Stimulated activated CD8-positive, alpha-beta memory T cell treated with anti-CD3 and anti-CD28 coated beads, Interleukin-7, amount 100 ng/mL, for 1 hour (primary cell): ENCODE measurements around the gene JARID2.

Experiments used
- DNase-seq, 2 donors: peaks; one replicate each; pipeline ENCODE4 v3.0.0-alpha.2; 2020; ENCODE audit warnings: low read depth in 2 of 2

JARID2 gene

GRCh38 chr6:15506066-15506465 is 260.2 kb downstream of the JARID2 start:
- no peak for DNase-seq

DNA sequence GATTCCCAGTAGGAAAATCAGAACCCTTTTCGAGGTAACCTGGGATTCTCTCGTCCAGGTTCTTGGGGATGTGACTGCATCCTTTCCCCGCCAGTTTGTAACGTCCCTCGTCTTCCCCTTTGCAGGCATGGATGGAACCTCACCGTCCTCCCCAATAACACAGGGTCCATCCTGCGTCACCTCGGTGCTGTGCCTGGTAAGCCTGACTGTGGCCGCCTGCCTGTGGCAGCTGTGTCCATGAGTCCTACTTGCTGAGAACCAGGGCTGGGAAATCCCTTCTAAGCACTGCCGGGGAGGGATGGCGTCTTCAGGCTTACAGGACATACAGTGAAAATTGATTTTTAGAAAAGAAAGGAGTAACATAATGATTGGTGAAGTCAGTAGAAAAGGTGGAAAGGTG is 261.4 kb downstream of the JARID2 start:
- no peak for DNase-seq

DNA sequence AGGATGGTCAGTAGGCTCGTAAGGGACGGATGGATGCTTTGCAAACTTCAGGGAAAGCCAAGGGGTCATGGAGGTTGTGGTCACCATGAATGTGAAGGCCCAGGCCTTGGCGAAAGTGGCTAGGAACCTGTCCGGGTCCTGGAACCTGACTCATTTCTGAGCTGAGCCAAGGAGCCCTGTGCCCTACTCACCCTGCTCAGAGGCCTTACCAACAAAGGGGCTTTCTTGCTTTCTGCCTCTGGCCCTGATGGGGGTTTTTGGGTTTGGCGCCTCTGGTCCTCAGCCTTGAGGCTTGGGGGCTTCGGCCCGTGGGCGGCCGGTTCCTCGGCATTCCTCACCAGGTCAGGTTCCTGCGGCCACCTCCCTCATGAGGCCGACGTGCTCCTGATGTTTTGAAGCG is 261.9 kb downstream of the JARID2 start:
- no peak for DNase-seq

- no peak for DNase-seq
Measured at GRCh38 chr6:15508441-15508871, 262.6 kb downstream of the JARID2 start.

GRCh38 chr6:15508931-15509330 is 263.1 kb downstream of the JARID2 start:
- DNase-seq = no peak

DNA sequence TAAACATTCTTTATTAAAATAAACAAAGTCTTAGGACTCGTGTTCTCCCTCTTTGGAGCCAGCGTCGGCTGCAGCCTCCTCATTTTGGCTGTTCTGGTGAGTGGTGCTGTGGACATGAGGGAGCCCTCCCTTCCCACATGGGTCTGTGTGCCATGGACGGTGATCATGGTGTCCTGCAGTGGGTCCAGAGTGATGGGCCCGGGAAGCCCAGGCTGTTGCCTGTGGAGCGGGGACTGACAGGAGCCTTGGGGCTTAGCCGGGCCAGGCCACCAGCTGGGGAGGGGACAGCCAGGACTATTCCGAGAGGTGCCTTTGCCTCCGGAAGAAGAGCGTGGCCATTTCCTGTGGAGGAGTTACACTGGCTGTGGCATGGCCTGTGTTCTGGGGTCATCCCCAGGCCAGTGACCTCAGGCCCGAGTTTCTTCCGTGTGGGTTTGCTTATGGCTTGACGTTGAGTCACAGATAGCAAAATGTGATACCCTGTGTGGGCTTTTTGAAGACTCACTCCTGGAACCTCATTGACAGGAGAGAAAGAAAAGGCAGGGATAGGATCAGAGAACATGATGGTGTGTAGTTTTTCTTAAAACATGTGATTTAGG is 263.6 kb downstream of the JARID2 start:
- no peak for DNase-seq

DNA sequence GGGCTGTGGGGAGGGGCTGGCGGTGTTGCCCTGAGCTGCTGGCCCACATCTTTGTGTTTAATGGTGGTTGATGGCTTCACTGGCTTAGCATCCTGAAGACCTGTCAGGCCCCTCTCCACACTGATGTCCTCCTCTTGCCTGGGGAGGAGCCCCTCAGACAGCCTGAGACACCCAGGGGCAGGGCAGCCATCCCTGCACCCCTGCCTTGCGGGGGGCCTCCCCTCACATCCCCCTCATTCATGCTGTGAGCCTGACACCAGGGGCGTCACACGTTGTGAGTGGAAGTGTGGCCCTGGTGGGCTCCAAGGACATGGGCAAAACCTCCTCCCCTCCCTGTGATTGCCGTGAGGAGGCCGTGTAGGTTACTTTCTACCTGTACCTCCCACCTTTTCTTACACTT is 264.3 kb downstream of the JARID2 start:
- no peak for DNase-seq

DNA sequence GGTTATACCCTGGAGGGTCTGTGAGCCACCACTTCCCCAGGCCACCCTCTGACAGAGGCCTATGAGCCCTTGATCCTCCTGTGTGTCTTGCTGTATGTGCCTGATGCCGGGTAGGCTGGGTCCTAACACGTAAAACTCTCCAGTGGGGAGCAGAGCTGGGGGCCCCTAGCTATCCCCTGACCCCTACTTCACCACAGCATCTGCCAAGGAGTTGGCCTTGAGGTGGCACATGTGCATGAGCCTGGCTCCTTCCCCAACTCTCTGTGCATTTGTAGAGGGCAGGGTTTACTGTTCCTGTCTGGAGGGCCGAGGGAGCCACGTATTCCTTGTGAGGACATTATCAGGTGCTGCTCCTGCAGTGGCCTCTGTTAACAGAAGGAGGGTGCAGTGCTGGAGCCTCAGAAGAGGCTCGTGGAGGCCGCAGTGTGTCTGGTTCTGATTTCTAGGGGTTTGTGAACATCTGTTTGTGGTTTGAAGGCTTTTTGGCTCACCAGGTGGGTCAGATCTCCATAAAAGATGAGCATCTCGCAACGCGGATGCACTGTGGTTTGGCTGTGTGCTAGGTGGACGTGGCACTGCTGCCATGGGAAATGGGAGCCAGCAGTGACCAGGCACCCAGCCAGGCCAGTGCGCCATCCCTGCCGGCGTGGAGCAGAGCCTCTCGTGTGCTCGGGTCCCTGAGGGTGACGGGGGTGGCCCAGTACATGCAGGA is 264.8 kb downstream of the JARID2 start:
- DNase-seq = no peak

GRCh38 chr6:15511248-15512125 is 265.6 kb downstream of the JARID2 start:
- no peak for DNase-seq

DNA sequence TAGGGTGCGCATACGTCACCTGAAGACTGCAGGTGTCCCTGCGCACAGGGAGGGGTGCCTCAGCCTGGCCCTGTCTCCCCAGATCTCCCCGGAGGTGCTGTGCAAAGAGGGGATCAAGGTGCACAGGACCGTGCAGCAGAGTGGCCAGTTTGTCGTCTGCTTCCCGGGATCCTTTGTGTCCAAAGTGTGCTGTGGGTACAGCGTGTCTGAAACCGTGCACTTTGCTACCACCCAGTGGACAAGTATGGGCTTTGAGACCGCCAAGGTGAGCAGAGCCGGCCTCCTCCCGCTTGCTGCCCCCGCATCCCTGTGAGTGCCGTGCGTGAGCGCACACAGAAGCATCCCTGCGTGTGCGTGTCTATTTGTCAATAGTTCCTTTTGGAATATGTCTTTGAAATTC is 266.3 kb downstream of the JARID2 start:
- DNase-seq = no peak

GRCh38 chr6:15512721-15513120 is 266.9 kb downstream of the JARID2 start:
- DNase-seq = no peak

- DNase-seq = no peak
Measured at GRCh38 chr6:15513131-15513771, 267.4 kb downstream of the JARID2 start.

DNA sequence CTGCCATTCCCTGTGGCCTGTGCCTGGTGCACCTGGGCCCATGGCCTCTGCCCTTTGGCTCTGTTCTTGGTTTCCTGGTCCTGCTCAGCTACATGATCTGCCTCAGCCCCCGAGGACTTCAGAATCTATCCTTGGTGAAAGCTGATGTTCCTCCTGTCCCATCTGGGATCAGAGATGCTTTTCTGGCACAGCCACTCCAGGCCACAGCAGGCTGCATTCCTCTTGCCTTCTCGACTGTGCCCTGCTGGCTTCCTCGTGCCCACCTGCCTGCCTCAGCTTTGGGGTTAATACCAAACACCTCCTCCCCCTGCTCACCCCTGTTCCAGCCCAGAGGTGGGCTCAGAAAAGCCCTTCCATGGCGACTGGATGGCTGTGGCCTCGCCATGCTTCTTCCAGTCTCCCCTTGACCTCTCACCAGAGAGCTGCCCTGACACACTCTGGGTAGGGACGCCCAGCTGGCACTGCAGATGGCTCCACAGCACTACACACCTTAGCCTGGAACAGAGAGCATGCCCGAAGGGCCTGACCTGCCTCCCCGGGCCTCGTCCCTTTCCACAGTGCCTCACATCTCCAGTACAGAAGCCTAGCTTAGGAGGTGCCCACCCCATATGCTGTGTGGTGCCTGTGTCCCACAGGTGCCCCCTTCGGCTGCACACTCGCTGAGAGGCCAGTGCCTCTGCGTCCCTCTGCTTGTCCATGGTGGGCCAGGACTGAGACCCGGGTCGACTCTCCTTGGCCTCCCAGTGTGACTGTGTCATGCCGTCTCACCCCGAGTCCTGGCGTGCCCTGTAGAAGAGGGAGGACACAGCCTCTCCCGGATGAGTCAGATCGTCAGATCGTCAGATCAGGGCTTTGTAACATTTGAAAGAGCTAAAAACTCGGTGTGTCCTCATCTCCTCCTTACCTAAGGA is 268.2 kb downstream of the JARID2 start:
- no peak for DNase-seq

DNA sequence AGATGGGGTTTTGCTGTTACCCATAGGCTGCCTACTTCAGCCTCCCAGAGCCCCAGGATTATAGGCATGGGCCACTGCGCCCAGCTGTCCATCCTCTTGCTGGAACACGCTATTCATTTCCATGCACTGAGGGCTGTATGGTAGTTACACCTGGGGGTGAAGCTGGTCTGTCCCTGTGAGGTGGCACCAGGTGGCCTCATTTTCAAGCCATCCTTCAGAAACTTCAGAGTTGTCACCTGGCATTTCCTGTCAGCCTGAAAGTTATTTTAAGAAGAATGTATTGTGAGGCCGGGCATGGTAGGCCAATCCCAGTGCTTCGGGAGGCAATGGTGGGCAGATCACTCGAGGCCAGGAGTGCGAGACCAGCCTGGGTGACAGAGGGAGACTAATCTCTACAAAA is 269.4 kb downstream of the JARID2 start:
- DNase-seq = no peak

GRCh38 chr6:15515660-15516375 is 269.9 kb downstream of the JARID2 start:
- no peak for DNase-seq

DNA sequence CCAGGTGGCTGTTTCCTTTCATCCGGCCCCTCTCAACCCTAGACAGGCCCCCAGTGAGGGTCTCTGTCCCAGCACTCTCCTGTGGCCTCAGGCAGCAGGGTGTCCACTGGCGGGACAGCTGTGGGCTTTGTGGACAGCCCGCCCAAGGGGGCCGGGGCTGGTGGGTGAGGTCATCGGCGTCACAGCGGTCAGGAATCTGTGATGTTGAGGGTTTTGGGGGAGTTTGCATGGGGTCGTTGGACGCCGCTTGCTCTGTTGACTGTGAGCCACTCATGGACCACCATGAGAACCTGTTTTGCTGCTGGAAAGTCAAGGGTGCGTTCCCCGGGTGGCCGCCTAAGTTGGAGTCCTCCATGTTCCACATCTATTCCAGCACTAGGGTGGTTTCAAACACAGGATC is 270.5 kb downstream of the JARID2 start:
- DNase-seq = no peak

DNA sequence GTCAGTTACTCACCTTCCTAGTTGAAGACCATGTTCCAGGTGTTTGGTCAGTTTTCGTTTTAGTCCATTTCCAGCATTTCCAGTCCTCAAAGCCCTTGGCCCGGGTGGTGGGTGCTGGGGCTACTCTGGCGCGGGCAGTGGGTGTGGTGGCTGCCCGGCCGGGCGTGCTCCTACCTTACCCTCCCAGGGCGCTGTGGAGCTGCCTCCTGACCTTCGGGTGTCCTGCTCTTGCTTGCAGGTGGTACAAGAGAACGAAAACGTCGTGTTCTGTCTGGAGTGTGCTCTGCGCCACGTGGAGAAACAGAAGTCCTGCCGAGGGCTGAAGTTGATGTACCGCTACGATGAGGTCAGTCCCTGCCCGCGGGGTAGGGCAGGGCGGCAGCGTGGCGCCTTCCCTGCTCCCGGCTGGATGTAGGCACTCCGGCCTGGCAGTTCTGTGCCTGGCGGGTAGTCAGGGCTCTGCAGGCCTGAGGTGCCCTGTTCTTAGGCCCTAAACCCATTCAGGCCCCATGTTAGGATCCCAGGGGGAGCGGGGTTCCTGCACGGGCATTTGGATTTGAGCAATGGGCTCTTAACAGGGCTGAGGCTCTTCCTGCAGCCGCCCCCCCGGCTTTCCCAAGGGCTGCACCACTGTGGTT is 271.2 kb downstream of the JARID2 start:
- no peak for DNase-seq

GRCh38 chr6:15517600-15517999 is 271.7 kb downstream of the JARID2 start:
- no peak for DNase-seq

GRCh38 chr6:15518057-15518456 is 272.2 kb downstream of the JARID2 start:
- no peak for DNase-seq

GRCh38 chr6:15518878-15519277 is 273.0 kb downstream of the JARID2 start:
- no peak for DNase-seq
